Astrocyte of the cerebellum (primary cell): Measurements from ENCODE around the gene NELFA.
"Not testable (repeated sequence)": the region's sequence is repeated elsewhere in the genome, so short reads cannot be mapped to it uniquely, and the experiment has no call there.

ENCODE experiments used
- DNase-seq: peaks from one replicate; pipeline ENCODE4 v3.0.0-alpha.2; 2011; ENCODE audit warnings: low read depth
- H3K4me3 ChIP-seq: 2 replicates; pipeline ENCODE4 v1.5.1; 2011; ENCODE audit warnings: mild to moderate bottlenecking, low read depth, low read length, moderate library complexity
- in situ Hi-C: cut with HindIII; loops from 2 replicates; pipeline ENCODE4 v1.10.0; 2017; ENCODE audit warnings: low sequenced_read_pairs
- TF ChIP-seq, protein P1 (sequence below): IDR thresholded peaks from 2 replicates; pipeline ENCODE4 v1.5.1; 2012; ENCODE audit warnings: low read length, low read depth, moderate library complexity, mild to moderate bottlenecking; ENCODE audit errors: missing control alignments

Gene NELFA

DNA sequence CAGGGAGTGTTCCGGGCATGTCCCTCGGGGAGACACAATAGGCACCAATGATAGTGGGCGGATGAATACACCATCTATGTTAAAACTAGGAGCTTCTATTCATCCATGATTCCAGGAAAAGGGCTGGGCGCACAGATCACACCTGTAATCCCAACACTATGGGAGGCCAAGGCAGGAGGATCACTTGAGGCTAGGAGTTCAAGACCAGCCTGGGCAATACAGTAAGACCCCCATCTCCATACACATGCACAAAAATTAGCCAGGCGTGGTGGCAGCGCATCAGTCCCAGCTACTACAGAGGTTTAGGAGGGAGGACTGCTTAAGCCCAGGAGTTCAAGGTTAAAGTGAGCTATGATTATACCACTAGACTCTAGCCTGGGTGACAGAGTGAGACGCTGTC lies 2.4 kb downstream of the NELFA start:
- DNase-seq = no peak
- TF ChIP-seq, protein P1, sequence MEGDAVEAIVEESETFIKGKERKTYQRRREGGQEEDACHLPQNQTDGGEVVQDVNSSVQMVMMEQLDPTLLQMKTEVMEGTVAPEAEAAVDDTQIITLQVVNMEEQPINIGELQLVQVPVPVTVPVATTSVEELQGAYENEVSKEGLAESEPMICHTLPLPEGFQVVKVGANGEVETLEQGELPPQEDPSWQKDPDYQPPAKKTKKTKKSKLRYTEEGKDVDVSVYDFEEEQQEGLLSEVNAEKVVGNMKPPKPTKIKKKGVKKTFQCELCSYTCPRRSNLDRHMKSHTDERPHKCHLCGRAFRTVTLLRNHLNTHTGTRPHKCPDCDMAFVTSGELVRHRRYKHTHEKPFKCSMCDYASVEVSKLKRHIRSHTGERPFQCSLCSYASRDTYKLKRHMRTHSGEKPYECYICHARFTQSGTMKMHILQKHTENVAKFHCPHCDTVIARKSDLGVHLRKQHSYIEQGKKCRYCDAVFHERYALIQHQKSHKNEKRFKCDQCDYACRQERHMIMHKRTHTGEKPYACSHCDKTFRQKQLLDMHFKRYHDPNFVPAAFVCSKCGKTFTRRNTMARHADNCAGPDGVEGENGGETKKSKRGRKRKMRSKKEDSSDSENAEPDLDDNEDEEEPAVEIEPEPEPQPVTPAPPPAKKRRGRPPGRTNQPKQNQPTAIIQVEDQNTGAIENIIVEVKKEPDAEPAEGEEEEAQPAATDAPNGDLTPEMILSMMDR = no peak
- in situ Hi-C loops = loop anchor here (10.0 kb wide), 1 partner anchor 52 kb away; no protein-coding TSS in a partner anchor
- no peak overlapping the region for H3K4me3 ChIP-seq

DNA sequence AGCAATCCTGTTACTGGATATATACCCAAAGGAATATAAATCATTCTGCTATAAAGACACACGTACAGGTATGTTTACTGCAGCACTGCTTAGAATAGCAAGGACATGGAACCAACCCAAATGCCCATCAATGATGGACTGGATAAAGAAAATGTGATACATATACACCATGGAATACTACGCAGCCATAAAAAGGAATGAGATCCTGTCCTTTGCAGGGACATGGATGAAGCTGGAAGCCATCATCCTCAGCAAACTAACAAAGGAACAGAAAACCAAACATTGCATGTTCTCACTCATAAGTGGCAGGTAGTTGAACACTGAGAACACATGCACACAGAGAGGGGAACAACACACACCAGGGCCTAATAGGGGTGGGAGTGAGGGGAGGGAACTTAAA lies 5.4 kb downstream of the NELFA start:
- not testable (repeated sequence) for DNase-seq, H3K4me3 ChIP-seq
- in situ Hi-C loops = loop anchor here (10.0 kb wide), 1 partner anchor 49 kb away; no protein-coding TSS in a partner anchor

DNA sequence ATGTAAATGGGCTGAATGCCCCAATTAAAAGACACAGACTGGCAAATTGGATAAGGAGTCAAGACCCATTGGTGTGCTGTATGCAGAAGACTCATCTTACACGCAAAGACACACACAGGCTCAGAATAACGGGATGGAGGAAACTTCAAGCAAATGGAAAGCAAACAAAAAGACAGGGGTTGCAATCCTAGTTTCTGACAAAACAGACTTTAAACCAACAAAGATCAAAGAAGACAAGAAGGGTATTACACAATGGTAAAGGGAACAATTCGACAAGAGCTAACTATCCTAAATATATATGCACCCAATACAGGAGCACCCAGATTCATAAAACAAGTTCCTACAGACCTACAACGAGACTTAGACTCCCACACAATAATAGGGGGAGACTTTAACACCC lies 9.5 kb downstream of the NELFA start:
- in situ Hi-C loops = not testable (repeated sequence)

DNA sequence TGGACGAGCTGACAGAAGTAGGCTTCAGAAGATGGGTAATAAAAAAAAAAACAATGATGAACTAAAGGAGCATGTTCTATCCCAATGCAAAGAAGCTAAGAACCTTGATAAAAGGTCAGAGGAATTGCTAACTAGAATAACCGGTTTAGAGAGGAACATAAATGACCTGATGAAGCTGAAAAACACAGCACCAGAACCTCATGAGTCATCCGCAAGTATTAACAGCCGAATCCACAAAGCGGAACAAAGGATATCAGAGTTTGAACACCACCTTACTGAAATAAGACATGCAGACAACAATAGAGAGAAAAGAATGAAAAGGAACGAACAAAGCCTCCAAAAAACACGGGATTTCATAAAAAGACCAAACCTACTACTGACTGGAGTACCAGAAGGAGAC lies 10.5 kb downstream of the NELFA start:
- TF ChIP-seq, protein P1 = no peak
- no peak overlapping the region for H3K4me3 ChIP-seq
- in situ Hi-C loops = no loop called here
- DNase-seq = no peak

More for the DNA sequence above, 9.5 kb downstream of the NELFA start:
- not testable (repeated sequence) for H3K4me3 ChIP-seq, DNase-seq

DNA sequence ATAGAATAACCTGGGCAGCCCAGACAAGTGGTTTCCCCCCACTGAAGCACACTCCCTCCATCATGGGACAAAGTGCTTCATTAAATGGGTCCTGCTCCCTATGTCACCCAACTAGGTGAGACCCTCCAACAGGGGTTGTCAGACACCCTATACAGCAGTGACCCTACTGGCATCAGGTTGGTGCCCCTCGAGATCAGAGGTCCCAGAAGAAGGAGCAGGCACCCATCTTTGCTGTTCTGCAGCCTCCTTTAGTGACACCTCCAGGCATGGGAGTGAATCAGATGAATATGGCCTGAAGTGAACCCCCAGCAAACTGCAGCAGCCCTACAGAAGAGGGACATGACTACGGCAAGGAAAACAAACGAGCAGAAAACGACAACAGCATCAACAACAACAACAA lies 11.1 kb downstream of the NELFA start:
- TF ChIP-seq, protein P1 = no peak
- no peak for DNase-seq
- H3K4me3 ChIP-seq = no peak overlapping the region
- in situ Hi-C loops = no loop called here

DNA sequence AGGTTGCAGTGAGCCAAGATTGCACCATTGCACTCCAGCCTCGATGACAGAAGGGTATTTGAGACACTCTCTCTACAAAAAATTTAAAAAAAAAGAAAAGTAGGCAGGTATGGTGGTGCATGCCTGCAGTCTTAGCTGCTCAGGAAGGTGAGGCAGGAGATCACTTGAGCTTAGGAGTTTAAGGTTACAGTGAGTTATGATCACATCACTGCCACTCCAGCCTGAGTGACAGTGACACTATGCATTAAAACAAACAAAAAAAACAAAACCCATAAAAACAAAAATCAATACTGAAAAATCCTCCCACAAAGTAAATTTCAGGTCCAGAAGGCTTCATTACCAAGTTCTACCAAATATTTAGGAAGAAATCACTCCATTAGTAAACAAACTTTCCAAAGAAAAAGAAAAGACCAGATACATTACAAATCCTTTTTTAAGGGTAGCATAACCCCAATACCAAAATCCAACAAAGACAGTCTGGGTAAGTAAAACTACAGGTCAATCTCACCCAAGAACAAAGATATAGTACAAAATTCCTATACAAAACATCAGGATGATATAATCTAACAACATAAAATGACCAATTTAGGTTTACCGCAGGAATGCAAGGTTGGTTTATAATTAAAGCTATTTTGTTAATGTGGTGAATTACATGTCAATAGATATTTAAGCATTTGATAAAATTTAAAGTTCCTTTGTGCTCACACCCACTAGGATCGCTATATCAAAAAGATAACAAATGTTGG lies 11.7 kb downstream of the NELFA start:
- no peak for DNase-seq
- in situ Hi-C loops = no loop called here
- no peak overlapping the region for H3K4me3 ChIP-seq
- TF ChIP-seq, protein P1 = no peak

DNA sequence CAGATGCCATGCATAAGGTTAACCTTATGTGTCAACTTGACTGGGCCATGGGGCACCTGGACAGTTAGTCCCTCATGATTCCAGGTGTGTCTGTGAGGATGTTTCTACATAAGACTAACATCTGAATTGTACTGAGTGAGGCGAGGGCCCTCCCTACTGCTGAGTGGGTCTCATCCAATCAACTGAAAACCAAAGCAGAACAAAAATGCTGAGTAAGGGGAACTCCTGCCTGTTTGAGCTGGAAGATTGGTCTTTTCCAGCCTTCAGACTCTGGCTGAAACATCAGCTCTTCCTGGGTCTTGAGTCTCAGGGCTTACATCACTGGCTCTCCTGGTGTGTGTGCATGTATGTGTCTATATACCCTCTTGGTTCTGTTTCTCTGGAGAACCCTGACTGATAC lies 13.8 kb downstream of the NELFA start:
- DNase-seq = no peak
- TF ChIP-seq, protein P1 = no peak
- no peak overlapping the region for H3K4me3 ChIP-seq
- in situ Hi-C loops = no loop called here

DNA sequence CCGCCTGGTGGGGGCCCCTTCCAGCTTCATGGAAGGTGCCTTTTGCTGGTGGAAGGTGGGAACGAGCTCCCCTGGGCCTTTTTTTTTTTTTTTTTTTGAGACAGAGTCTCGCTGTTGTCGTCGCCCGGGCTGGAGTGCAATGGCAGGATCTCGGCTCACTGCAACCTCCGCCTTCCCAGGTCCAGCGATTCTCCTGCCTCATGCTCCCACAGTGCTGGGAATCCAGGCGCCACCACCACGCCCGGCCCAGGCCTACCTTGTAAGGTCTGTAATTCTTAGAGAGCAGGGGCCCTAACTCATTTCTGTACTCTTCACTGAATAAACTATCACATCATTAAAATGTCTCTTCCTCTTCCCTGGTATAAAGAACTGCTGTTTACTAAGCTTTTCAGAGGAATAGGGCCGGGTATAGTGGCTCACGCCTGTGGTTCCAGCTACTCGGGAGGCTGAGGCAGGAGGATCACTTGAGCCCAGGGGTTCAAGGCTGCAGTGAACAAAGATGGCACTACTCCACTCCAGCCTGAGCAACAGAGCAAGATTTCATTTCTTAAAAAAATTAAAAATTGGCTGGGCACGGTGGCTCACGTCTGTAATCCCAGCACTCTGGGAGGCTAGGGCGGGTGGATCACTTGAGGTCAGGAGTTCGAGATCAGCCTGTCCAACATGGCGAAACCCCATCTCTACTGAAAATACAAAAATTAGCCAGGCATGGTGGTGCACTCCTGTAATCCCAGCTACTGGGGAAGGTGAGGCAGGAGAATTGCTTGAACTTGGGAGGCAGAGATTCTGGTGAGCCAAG lies 14.9 kb downstream of the NELFA start:
- in situ Hi-C loops, H3K4me3 ChIP-seq: not testable (repeated sequence)

More for the DNA sequence above, 14.9 kb downstream of the NELFA start:
- DNase-seq = not testable (repeated sequence)
